Liver (tissue), 9 donors: ENCODE measurements around the gene MIXL1. TPM values are rescaled to one million over a fixed set of nuclear protein-coding genes. Genes with fewer than 3 reads are reported as not detected.

Source experiments
- DNase-seq: peaks from one replicate; pipeline ENCODE4 v3.0.0-alpha.2; 2017; ENCODE audit warnings: low spot score
- H3K27ac ChIP-seq, 2 donors: one replicate each; pipeline ENCODE4 v1.7.0; 2013; ENCODE audit warnings: inconsistent platforms in 2 of 2, low read length in 2 of 2, control low read depth in 1 of 2, low read depth in 1 of 2, mild to moderate bottlenecking in 1 of 2
- H3K27me3 ChIP-seq, 4 donors: one replicate each; pipeline versions ENCODE4 v1.6.1 to v1.7.0; 2013; ENCODE audit warnings: low read length in 3 of 4, inconsistent platforms in 1 of 4, mild to moderate bottlenecking in 1 of 4, moderate library complexity in 1 of 4; ENCODE audit not compliant: control insufficient read depth in 4 of 4, insufficient read depth in 4 of 4
- H3K36me3 ChIP-seq, 4 donors: one replicate each; pipeline versions ENCODE4 v1.6.1 to v1.7.0; 2013; ENCODE audit warnings: low read length in 3 of 4, mild to moderate bottlenecking in 3 of 4, low read depth in 1 of 4, moderate library complexity in 1 of 4; ENCODE audit not compliant: control insufficient read depth in 4 of 4, insufficient read depth in 3 of 4
- H3K4me1 ChIP-seq, 4 donors: one replicate each; pipeline versions ENCODE4 v1.6.1 to v1.7.0; 2013; ENCODE audit warnings: low read length in 3 of 4, mild to moderate bottlenecking in 3 of 4, moderate library complexity in 1 of 4; ENCODE audit not compliant: control insufficient read depth in 4 of 4, insufficient read depth in 4 of 4
- H3K4me3 ChIP-seq, 3 donors: one replicate each; pipeline versions ENCODE4 v1.6.1 to v1.7.0; 2013; ENCODE audit warnings: low read length in 3 of 3, control low read depth in 1 of 3, low read depth in 1 of 3, mild to moderate bottlenecking in 1 of 3
- H3K9ac ChIP-seq, 2 donors: one replicate each; pipeline ENCODE4 v1.7.0; 2013; ENCODE audit warnings: low read length in 2 of 2, mild to moderate bottlenecking in 2 of 2, moderate library complexity in 2 of 2, control low read depth in 1 of 2, low read depth in 1 of 2
- H3K9me3 ChIP-seq, 4 donors: one replicate each; pipeline versions ENCODE4 v1.6.1 to v1.7.0; 2013; ENCODE audit warnings: low read length in 3 of 4; ENCODE audit not compliant: control insufficient read depth in 4 of 4
- ATF3 ChIP-seq: IDR thresholded peaks from 2 replicates; pipeline ENCODE4 v1.6.1; 2016; ENCODE audit warnings: antibody characterized with exemption
- CTCF ChIP-seq: fragments of 150-350 bp; IDR thresholded peaks from 2 replicates; pipeline ENCODE4 v1.5.1; 2017; ENCODE audit warnings: improper control_type of control experiment, low read depth, low read length; ENCODE audit not compliant: missing input control
- EGR1 ChIP-seq, 2 donors: IDR thresholded peaks; 2 replicates each; pipeline ENCODE4 v1.6.1; 2016 to 2018; ENCODE audit warnings: antibody characterized with exemption in 2 of 2, low read depth in 2 of 2
- FOXA1 ChIP-seq: IDR thresholded peaks from 2 replicates; pipeline ENCODE4 v1.6.1; 2016; ENCODE audit warnings: antibody characterized with exemption
- FOXA2 ChIP-seq: IDR thresholded peaks from 2 replicates; pipeline ENCODE4 v1.6.1; 2016; ENCODE audit warnings: antibody characterized with exemption
- GABPA ChIP-seq, 2 donors: IDR thresholded peaks in 1 of 2; conservative IDR thresholded peaks in 1 of 2; 2 replicates each; pipeline ENCODE4 v1.6.1; 2016; ENCODE audit warnings: antibody characterized with exemption in 2 of 2, mild to moderate bottlenecking in 1 of 2, moderate library complexity in 1 of 2
- HNF4A ChIP-seq, 2 donors: conservative IDR thresholded peaks; 2 replicates each; pipeline ENCODE4 v1.6.1; 2016; ENCODE audit warnings: antibody characterized with exemption in 2 of 2, mild to moderate bottlenecking in 2 of 2
- HNF4G ChIP-seq: IDR thresholded peaks from 2 replicates; pipeline ENCODE4 v1.6.1; 2016; ENCODE audit warnings: antibody characterized with exemption
- JUND ChIP-seq, 2 donors: IDR thresholded peaks; 2 replicates each; pipeline ENCODE4 v1.6.1; 2016; ENCODE audit warnings: antibody characterized with exemption in 2 of 2
- MAX ChIP-seq: IDR thresholded peaks from 2 replicates; pipeline ENCODE4 v1.6.1; 2016; ENCODE audit warnings: antibody characterized with exemption
- NR2F2 ChIP-seq: IDR thresholded peaks from 2 replicates; pipeline ENCODE4 v1.6.1; 2016; ENCODE audit warnings: antibody characterized with exemption
- RAD21 ChIP-seq, 2 donors: IDR thresholded peaks; 2 replicates each; pipeline ENCODE4 v1.6.1; 2016; ENCODE audit warnings: antibody characterized with exemption in 2 of 2, mild to moderate bottlenecking in 2 of 2
- REST ChIP-seq: IDR thresholded peaks from 2 replicates; pipeline ENCODE4 v1.6.1; 2016; ENCODE audit warnings: antibody characterized with exemption, mild to moderate bottlenecking
- RXRA ChIP-seq, 2 donors: IDR thresholded peaks; 2 replicates each; pipeline ENCODE4 v1.6.1; 2017 to 2018; ENCODE audit warnings: antibody characterized with exemption in 2 of 2, mild to moderate bottlenecking in 1 of 2
- SP1 ChIP-seq: IDR thresholded peaks from 2 replicates; pipeline ENCODE4 v1.6.1; 2018; ENCODE audit warnings: antibody characterized with exemption, mild to moderate bottlenecking
- TAF1 ChIP-seq: conservative IDR thresholded peaks from 2 replicates; pipeline ENCODE4 v1.6.1; 2016; ENCODE audit warnings: antibody characterized with exemption, mild to moderate bottlenecking
- YY1 ChIP-seq: IDR thresholded peaks from 2 replicates; pipeline ENCODE4 v1.6.1; 2016; ENCODE audit warnings: antibody characterized with exemption, mild to moderate bottlenecking
- ZBTB33 ChIP-seq: IDR thresholded peaks from 2 replicates; pipeline ENCODE4 v1.6.1; 2016; ENCODE audit warnings: antibody characterized with exemption
- WGBS: extraction: QIAGEN DNeasy Blood & Tissue Kit; methylation state at CpG from one replicate; pipeline ENCODE4 v1.1.7; 2013; 5-methylcytosine and 5-hydroxymethylcytosine counted together
- polyA plus RNA-seq, 2 donors: library from polyadenylated mRNA; stranded (reverse) in 1 of 2; unstranded in 1 of 2; fragments of 200-250 nt in 1 of 2; fragments of >200 nt in 1 of 2; fragmentation: Nextera tagmentation in 1 of 2; extraction: Ambion mirVana in 1 of 2; gene quantifications; one replicate each; pipeline versions ENCODE4 v1.2.1 to v1.2.3, GENCODE V29; 2013 to 2015
- total RNA-seq, 2 donors: library from RNA; depleted of rRNA; stranded (reverse); fragments of >200 nt; gene quantifications; one replicate each; pipeline ENCODE4 v1.2.3, GENCODE V29; 2014
- donor health status: healthy.
- donor health status: healthy.
- donor health status: healthy.
- donor health status: healthy.
- donor health status: healthy.

MIXL1 gene
- total and polyA plus RNA-seq, 4 donors, result 0.05 TPM; not detected in 3

GRCh38 chr1:226233293-226233692, 9.8 kb downstream of the MIXL1 start (continued):
- TF ChIP-seq REST (no peak), HNF4A (conservative IDR thresholded peaks at IDR 0.05) (no peak), MAX (no peak)

- H3K4me3 ChIP-seq, result no peak overlapping the region
- TF ChIP-seq HNF4A (conservative IDR thresholded peaks at IDR 0.05) (no peak), SP1 (no peak), REST (no peak), JUND (IDR thresholded peaks at IDR 0.05) (no peak), RXRA (IDR thresholded peaks at IDR 0.05) (no peak), TAF1 (no peak), CTCF (no peak), ZBTB33 (no peak), YY1 (no peak), ATF3 (no peak), GABPA (IDR thresholded peaks at IDR 0.05 in 1 of 2, conservative IDR thresholded peaks at IDR 0.05 in 1 of 2) (no peak), EGR1 (IDR thresholded peaks at IDR 0.05; ENCODE audit: low read depth in 2 of 2) (no peak), NR2F2 (no peak), MAX (no peak), FOXA2 (no peak), HNF4G (no peak), FOXA1 (no peak), RAD21 (IDR thresholded peaks at IDR 0.05) (no peak)
- no peak for DNase-seq
- no peaks in the 10 kb centered on the region for H3K4me1 ChIP-seq
- no peak overlapping the region for H3K27ac ChIP-seq
- 96% methylated on average over 3 of the region's 3 CpGs for WGBS
- H3K9ac ChIP-seq, result no peak overlapping the region
- H3K36me3 ChIP-seq, result peaks cover 0 to 1% (median 0%) of the 10 kb centered on the region in 4 donors
- H3K9me3 ChIP-seq, result no peaks in the 10 kb centered on the region
- H3K27me3 ChIP-seq, result no peaks in the 10 kb centered on the region
These were observed 10.3 kb downstream of the MIXL1 start for GRCh38 chr1:226233806-226234205.
